HG02943 (cell line): ENCODE data around the gene NOSTRIN.
"Not testable (repeated sequence)": the region's sequence is repeated elsewhere in the genome, so short reads cannot be mapped to it uniquely, and the experiment has no call there.

ENCODE experiments used
- ATAC-seq: cut with Tn5 transposase; IDR thresholded peaks from one replicate; pipeline ENCODE4 v1.9.1; 2021; ENCODE audit warnings: mild to moderate bottlenecking, low read depth, moderate library complexity; ENCODE audit not compliant: unreplicated experiment

The NOSTRIN gene

DNA sequence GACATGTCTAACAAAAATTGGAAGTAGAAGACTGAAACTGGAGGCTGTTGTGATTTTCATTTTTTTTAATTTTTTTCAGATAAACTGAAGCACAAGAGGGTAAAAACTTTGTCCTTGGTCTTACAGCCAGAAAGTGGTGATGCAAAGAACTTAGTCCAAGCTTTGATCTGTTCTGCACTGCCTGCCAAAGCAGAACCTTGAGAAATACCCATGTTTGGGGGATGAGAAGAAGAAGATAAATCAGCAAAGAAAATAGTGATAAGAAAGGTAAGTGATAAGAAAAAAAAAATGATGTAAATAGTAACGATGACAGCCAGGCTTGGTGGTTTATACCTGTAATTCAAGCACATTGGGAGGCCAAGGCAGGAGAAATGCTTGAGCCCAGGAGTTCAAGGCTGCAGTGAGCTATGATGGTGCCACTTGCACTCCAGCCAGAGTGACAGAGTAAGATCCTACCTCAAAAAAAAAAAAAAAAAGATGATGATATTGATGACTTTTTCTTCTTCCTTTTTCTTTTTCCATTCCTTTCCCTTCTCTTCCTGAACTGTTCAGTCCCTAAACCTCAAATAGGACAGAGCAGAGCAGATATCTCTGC, 14.6 kb upstream of the NOSTRIN start:
- no peak for ATAC-seq

DNA sequence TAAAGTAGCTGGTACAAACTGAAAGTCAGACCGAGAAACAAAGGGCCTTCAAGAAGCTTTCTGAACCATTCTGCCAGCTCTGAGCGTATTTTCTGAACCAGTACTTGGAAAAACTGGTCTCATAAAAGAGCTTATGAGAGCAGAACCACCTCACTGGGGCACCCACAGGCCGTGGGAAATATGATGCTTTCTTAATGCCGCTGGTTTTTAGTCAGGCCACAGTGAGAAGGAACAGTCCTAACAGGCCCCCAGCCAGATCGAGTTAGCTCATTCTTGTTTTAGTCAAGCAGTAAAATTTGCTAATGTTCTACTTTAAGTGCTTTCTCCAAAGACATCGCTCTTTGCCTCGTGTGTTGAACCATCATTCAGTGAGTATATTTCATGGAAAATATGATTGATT, 12.7 kb upstream of the NOSTRIN start:
- ATAC-seq, result no peak

DNA sequence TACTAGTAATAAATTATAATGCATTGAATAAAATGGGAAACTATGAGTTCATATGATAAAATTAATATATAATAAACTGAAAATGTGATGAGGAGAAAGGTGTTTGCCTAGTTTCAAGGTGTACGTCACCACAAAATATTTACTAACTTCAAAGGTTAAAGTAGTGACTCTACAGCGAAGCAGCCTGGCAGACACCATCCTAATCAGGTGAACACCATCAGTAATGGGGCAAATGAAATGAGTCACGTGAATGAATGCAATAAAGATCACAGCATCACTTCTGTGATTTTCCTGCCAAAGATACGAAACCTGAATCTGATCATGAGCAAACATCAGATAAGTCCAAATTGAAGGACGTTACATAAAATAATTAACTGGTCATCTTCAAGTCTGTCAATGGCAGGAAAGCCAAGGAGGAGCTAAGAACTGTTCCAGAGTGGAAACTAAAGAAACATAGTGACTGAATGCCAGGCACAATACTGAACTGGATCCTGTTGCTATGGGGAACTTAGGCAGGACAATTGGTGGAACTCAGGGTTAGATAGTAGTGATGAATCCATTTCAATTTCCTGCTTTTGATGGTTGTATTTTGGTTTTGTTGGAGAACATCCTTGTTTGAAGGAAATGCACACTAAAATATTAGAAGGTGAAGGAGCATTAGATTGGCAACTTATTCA, 12.1 kb upstream of the NOSTRIN start:
- ATAC-seq, result no peak

DNA sequence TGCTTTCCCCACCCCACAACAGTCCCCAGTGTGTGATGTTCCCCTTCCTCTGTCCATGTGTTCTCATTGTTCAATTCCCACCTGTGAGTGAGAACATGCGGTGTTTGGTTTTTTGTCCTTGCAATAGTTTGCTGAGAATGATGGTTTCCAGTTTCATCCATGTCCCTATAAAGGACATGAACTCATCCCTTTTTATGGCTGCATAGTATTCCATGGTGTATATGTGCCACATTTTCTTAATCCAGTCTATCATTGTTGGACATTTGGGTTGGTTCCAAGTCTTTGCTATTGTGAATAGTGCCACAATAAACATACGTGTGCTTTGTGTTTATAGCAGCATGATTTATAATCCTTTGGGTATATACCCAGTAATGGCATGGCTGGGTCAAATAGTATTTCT, 11.3 kb upstream of the NOSTRIN start:
- ATAC-seq, result not testable (repeated sequence)

DNA sequence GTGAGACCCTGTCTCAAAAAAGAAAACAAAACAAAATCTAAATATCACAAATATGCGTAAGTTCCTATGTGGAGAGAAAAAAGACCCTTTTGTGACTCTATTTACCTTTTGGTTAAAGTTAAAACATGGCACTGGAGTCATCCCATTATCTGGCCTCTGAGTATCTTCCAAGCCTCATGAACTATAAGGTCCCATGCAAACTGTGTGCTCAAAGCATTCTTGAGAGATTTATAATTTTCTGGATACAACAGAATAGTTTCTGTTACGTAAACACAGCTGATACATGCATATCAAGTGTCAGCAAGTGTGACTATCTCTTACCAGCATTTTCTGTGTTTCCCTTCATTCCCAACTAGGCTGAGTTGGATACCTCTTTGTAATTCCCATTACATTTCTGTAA, 8.8 kb upstream of the NOSTRIN start:
- no peak for ATAC-seq

DNA sequence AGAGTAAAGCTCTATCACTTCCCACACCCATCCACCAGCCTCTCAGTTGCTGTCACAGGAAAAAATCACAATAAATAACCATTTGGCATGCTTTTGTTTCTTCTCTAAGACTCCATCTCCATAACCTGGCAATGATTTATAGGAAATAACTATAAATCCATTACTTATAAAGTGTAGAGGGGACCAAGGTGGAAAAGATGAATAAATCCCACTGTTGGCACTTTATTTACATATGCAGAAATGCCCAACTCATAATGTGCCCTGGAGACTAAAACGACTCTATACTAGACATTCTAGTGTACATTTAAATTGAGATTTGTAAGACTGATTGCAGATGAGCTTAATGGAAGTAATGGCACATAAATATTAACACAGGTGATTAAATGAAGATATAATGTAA, 7.5 kb upstream of the NOSTRIN start:
- ATAC-seq, result no peak

DNA sequence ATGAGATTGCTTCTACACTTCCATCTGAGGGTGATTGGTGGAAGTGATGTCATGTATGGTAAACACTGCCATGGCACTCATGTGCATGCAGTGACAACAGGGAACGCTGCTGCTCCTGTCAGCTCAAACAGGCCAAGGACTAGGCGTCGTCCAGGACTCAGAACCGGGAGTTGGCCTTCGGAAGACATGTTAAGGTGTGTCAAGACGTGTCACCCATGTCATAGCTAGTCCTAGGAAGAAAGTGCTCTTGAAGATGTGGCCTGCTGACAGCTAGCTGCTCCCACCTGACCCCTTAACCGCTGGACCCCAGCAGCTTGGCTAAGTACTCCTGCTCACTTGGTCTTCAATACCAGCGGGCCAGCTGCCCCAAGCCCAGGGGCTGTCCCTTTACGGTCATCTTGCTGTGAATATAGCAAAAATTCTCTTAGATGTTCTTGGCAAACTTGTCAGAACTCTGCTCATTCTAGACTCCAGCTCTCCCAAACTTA, 6.3 kb upstream of the NOSTRIN start:
- ATAC-seq, result no peak

DNA sequence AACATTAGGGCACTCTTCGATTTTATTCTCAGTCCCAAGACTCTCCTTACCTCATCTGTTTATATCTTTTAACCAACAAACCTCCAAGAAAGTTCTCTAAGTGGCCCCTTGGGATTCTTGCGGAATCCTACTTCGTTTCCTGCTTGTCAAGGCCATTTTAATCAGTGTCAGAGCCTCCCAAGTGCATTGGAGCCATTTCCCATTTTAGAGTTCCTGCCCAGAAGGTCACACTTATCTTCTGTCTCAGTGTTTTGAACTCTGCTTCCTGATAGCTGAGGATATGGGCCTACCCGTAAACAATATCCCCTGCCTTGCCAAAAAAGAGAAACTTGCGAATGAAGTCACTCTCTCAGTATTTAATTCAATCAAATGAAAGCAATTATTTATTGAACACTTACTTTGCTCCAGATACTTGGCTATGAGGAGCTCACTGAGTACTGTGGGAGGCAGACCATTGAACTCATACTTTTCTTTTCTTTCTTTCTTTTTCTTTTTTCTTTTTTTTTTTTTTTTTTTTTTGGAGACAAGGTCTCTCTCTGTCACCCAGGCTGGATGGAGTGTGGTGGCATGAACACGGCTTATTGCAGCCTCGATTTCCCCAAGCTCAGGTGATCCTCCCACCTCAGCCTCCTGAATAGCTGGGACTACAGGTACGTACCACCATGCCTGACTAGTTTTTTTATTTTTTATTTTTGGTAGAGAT, 5.7 kb upstream of the NOSTRIN start:
- ATAC-seq, result no peak

DNA sequence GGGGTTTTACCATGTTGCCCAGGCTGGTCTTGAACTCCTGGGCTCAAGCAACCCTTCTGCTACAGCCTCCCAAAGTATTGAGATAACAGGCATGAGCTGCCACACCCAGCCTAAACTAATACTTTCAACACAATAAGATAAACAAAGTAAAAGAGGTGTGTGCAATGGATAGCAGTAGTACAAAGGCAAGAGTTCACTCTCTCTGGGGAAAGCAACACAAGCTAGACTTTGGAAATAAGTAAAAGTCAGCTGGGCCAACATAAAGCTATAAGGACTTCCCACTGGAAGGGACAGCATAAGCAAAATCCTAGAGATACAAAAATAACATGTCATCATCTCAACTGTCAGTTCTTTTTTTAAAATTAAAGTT, 5.2 kb upstream of the NOSTRIN start:
- ATAC-seq, result no peak

DNA sequence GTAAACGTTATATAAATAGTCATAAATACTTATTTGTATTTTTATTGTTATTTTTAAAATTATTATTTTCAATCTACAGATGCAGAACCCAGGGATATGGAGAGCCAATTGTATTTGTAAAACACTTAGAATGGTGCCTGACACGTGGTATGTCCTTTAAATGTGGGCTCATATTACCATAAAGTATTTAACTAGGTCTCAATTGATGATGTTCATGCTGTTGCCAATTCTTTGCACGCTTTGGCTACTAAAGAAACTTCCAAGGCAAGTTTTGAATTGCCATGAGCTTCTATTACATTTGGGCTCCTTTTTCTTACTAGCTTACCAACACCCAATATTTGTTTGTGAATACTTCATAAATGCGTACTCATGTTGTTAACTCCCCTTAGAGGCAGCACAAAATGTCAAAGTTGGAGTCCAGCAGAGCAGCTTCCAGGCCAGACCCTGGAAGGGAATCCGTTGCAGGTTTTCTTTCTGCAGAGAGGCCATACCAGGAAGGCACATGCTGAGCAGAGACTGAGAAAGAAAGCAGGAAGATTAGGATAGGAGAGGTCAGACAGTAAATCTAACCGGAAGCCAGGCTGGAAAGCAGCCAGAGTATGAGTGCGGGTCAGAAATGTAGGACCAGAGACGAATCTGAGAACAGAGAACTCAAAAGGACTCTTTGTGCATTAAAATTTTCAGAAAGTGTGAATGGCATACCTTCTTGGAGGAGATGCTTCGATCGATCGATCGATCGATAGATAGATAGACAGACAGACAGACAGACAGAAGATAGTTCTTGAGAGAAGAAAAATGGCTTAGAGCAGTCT, 4.2 kb upstream of the NOSTRIN start:
- ATAC-seq, result no peak

DNA sequence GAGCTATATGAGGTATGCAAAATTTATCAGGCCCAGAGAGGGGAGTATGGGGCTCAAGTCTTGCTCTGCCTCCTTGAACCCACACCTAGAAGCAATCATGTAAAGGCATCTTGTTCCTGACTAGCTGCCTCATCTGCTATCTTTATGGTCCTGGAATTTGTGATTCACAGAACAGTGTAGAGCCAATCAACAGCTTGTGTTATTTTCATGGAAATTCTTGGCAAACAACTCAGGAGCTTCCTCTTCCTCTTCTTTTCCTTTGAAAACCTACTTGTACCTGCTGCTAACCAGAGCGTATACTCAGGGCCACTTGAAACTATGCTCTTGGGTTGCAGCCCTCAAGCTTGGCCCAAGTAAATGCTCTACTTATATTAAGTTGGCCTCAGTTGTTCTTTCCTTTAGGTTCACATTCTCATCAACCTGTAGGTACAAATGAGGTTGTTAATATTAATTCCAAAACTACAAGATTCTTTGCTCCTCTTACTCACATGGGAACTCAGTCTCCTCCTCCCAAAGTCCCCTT, 3.5 kb upstream of the NOSTRIN start:
- ATAC-seq, result no peak

DNA sequence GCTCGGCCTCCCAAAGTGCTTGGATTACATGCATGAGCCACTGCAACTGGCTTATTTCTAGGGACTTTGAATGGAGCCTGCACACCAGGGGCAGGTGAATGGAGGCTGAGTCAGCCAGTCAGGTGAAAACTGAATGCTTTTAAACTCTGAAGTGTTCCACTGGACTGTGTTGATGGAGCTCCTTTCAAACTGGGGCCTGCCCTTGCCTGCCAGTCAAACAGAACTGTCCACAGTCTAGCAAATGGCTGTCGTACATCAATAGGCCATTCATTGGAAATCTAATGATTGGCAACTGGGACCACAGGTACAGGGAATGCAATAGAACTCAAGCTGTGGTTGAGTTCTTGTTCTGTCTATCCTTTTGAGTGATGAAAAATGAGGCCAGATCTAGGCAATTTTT, 966 bp upstream of the NOSTRIN start:
- ATAC-seq, result no peak

DNA sequence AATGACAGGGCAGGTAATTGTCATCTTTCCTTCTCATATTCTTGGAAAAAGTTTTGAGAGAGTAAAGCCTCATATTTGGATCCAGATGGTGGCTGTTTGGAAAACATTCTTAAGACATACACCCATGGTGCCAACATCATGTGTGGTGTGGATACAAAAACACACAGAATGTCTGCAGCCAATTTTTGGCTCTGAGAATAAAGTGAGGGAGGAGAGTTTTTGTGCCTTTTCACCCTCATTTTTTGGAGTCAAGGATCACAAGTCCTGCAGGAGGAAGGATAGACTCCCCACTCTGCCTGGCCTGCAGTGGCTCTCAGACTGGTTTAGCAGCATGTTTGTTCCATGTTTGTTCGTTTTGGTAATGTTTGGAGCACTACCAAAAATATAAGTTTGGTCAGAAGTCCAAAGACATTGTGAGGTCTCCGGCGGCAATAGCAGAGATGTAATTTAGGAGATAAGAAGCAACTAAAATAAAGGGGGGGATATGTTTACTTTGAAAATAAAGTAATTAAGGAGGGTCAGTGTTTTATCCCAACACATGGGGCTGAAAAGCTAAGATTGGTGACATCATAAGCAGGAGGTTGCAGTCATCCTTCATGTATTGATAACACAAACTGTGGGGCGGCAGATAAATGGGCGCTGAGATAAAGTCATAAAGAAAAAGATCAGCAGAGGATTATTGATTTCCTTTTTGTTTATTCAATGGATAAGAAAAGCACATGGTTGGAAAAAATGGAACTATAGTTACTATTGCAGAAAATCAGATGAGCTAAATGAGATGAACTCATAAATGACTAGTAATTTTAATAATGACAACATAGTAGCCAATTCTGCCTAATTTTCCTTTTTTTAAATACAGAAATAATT, 655 bp downstream of the NOSTRIN start:
- ATAC-seq, result no peak

DNA sequence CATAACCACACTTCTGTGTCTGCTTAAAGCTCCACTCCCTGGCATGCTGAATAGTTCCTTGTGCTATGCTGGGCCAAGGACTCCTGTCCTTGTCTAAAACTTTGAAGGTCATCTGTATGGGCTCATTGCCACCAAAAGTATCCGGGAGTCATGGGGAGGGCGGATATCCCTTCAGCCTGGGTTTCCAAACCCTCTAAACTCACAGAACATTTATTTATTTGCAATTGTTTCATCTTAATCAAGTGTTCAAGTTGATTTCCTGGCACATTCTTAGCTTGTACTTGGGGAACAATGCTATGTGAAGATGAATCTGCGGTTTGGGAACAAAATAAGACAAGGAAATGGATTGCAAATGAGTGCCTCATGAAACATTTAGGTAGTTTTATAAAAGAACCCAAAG, 1.8 kb downstream of the NOSTRIN start:
- no peak for ATAC-seq

DNA sequence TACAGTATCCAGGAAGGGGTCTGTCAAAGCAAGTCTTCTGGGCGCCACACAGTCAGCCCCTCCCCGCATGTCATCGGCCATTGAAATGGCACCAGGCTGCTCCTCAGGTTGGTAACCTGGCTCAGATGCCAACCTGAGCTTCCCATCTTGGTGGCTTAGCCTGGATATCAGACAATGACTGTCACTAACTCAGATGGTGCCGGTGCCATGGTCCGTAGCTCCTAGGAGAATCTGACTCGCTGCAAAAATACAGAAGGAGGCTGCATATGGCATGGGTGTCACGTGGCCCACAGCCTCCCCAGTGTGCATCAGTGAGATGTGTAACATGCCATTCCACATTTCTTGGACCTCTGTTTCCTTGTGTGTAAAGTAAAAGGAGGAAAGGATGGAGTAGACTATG, 3.2 kb downstream of the NOSTRIN start:
- ATAC-seq, result no peak

DNA sequence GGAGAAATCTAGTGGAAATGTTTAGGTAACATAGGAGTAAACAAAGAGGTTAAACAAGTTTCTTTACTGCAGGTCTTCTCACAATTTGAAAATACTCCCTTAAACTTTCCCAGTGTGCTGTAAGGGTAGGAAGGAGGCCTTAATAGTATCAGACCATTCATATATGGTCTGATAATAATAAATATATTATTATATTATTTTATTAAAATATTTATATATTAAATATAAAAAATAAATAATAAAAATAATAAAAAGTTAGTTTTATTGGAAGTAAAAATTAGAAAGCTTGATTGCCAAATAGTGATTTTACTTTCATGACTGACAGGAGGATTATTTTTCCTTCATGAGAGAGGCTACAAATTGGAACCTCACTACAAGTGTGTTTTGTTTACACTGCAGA, 7.1 kb downstream of the NOSTRIN start:
- ATAC-seq, result no peak

DNA sequence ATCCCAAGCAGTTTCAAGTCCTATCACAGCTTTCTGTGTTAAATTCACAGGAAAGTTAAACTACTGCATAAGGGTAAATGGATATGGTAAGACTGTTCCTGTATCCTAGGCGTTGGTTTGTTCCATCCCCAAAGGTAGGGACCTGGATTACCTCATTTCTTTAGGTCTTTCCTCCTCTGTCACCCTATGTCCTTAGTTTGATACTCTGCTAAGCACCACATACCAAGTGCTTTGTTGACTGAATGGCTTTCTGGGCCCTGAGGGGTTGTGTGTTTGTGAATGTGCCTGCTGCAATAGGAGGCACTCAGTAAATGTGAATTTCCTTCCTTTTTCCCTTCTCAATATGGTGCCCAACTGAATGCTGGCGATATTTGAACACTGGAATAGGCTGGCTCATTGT, 7.8 kb downstream of the NOSTRIN start:
- no peak for ATAC-seq

DNA sequence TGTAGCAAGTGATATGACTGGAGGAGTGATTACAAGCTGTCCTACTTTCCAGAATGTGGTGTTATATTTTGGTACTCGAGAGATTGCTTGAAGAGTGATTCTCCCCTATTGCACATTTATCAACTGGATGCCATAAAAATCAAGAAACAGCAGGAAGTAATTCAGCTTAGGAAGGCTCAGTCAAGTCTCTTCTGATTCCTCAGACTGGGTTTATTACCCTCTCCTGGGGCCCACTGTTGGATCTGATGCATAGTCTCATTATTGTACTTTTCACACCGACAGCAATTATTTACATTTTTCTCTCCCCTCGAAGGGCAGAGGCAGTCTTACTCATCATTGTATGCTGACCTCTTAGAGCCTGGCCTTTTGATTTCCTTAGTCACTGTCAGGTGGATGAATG, 9.3 kb downstream of the NOSTRIN start:
- no peak for ATAC-seq

DNA sequence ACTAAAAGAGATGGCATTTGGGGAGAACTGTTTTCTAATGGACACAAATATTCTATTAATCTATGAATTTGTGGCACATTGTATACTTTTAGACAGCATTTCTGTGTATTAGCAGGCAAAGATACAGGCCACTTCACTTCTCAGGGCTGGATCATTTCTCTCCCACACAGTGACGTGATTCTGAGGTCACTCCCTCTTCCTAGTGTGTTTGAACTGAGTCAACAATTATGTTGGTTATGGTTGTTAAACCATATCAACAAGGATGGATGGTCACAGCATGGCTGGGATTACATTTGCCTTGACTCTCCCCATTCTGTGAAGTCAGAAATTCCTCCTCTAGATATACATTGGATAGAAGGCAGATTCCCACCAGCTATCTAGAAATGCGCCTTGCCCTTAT, 11.6 kb downstream of the NOSTRIN start:
- no peak for ATAC-seq
